Measurements from ENCODE around the gene PLPPR2. TPM values are rescaled to one million over a fixed set of nuclear protein-coding genes. Genes with fewer than 3 reads are reported as not detected.
"Not testable (repeated sequence)": the region's sequence is repeated elsewhere in the genome, so short reads cannot be mapped to it uniquely, and the experiment has no call there.

Gene PLPPR2
- total RNA-seq, 1 donor from 2014 or later = 1.8 TPM

GRCh38 chr19:11404588-11405222, 49.5 kb downstream of the PLPPR2 start:
- DNase-seq (ENCODE audit: low read depth) (no peak), FAIRE-seq (no peak)
- Histone ChIP-seq H3K4me3 (ENCODE audit: low read depth, low read length) (no peak overlapping the region), H3K36me3 (ENCODE audit: control insufficient read depth, insufficient read depth, low read length) (no peaks in the 10 kb centered on the region), H3K27me3 (ENCODE audit: control insufficient read depth, insufficient read depth, low read length) (no peaks in the 10 kb centered on the region)
- TF ChIP-seq, protein P1, sequence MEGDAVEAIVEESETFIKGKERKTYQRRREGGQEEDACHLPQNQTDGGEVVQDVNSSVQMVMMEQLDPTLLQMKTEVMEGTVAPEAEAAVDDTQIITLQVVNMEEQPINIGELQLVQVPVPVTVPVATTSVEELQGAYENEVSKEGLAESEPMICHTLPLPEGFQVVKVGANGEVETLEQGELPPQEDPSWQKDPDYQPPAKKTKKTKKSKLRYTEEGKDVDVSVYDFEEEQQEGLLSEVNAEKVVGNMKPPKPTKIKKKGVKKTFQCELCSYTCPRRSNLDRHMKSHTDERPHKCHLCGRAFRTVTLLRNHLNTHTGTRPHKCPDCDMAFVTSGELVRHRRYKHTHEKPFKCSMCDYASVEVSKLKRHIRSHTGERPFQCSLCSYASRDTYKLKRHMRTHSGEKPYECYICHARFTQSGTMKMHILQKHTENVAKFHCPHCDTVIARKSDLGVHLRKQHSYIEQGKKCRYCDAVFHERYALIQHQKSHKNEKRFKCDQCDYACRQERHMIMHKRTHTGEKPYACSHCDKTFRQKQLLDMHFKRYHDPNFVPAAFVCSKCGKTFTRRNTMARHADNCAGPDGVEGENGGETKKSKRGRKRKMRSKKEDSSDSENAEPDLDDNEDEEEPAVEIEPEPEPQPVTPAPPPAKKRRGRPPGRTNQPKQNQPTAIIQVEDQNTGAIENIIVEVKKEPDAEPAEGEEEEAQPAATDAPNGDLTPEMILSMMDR (IDR thresholded peaks at IDR 0.05; ENCODE audit: insufficient read depth, low read length, severe bottlenecking) = no peak

- DNase-seq (ENCODE audit: low read depth) (no peak), FAIRE-seq (no peak)
- Histone ChIP-seq H3K27me3 (ENCODE audit: control insufficient read depth, insufficient read depth, low read length) (no peaks in the 10 kb centered on the region), H3K4me3 (ENCODE audit: low read depth, low read length) (no peak overlapping the region), H3K36me3 (ENCODE audit: control insufficient read depth, insufficient read depth, low read length) (no peaks in the 10 kb centered on the region)
- TF ChIP-seq, protein P1 (IDR thresholded peaks at IDR 0.05; ENCODE audit: insufficient read depth, low read length, severe bottlenecking) = no peak
Measured at GRCh38 chr19:11405846-11406643, 50.8 kb downstream of the PLPPR2 start.

DNA sequence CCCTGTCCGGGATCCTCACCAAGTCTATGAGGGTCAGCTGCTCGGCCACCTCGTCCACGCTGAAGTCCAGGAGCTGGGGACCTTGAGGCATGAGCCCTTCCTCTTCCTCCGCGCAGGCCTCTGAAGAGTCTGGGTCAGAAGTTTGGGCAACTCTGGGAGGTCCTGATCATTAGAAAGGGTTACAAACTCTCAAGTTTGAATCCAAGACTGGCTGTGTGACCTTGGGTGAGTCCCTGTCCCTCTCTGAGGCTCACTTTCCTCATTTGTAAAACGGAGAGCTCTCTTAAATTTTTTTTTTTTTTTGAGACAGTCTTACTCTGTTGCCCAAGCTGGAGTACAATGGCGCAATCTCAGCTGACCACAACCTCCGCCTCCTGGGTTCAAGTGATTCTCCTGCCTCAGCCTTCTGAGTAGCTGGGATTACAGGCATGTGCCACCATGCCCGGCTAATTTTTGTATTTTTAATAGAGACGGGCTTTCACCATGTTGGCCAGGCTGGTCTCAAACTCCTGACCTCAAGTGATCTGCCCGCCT, 51.5 kb downstream of the PLPPR2 start:
- not testable (repeated sequence) for H3K36me3 ChIP-seq (ENCODE audit: control insufficient read depth, insufficient read depth, low read length); DNase-seq (ENCODE audit: low read depth); H3K27me3 ChIP-seq (ENCODE audit: control insufficient read depth, insufficient read depth, low read length); FAIRE-seq; H3K4me3 ChIP-seq (ENCODE audit: low read depth, low read length)

GRCh38 chr19:11408591-11408990, 53.4 kb downstream of the PLPPR2 start:
- H3K27me3 ChIP-seq (ENCODE audit: control insufficient read depth, insufficient read depth, low read length) = no peaks in the 10 kb centered on the region
- no peak for DNase-seq (ENCODE audit: low read depth)
- no peak for FAIRE-seq
- H3K36me3 ChIP-seq (ENCODE audit: control insufficient read depth, insufficient read depth, low read length) = no peaks in the 10 kb centered on the region
- no peak overlapping the region for H3K4me3 ChIP-seq (ENCODE audit: low read depth, low read length)
- TF ChIP-seq, protein P1 (IDR thresholded peaks at IDR 0.05; ENCODE audit: insufficient read depth, low read length, severe bottlenecking) = no peak

DNA sequence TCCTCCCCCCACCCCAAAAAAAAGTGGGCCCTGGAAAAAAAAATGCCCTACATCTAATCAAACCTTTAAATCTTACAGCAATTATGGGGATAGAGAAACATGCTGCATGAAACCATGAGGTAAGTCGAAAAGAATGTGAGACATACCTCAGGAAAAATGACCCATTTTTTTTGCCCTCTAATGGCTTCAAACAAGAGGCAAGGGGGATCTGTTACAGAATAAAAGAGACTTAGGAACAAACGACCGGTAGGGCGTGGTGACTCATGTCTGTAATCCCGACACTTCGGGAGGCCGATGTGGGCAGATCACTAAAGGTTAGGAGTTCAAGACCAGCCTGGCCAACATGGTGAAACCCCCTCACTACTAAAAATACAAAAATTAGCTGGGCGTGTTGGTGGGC, 55.5 kb downstream of the PLPPR2 start:
- no peaks in the 10 kb centered on the region for H3K27me3 ChIP-seq (ENCODE audit: control insufficient read depth, insufficient read depth, low read length)
- no peak overlapping the region for H3K4me3 ChIP-seq (ENCODE audit: low read depth, low read length)
- DNase-seq (ENCODE audit: low read depth) = peak; percentile 17
- H3K36me3 ChIP-seq (ENCODE audit: control insufficient read depth, insufficient read depth, low read length) = no peaks in the 10 kb centered on the region
- no peak for FAIRE-seq
- TF ChIP-seq, protein P1 (IDR thresholded peaks at IDR 0.05; ENCODE audit: insufficient read depth, low read length, severe bottlenecking) = no peak

GRCh38 chr19:11414544-11414943, 59.3 kb downstream of the PLPPR2 start:
- TF ChIP-seq, protein P1 (IDR thresholded peaks at IDR 0.05; ENCODE audit: insufficient read depth, low read length, severe bottlenecking) = no peak
- no peak for FAIRE-seq
- H3K36me3 ChIP-seq (ENCODE audit: control insufficient read depth, insufficient read depth, low read length) = no peaks in the 10 kb centered on the region
- DNase-seq (ENCODE audit: low read depth) = no peak
- H3K4me3 ChIP-seq (ENCODE audit: low read depth, low read length) = no peak overlapping the region
- H3K27me3 ChIP-seq (ENCODE audit: control insufficient read depth, insufficient read depth, low read length) = peaks cover 4% of the 10 kb centered on the region
